Omental fat pad (tissue), 4 donors: ENCODE measurements around the gene BTBD19. TPM values are rescaled to one million over a fixed set of nuclear protein-coding genes. Genes with fewer than 3 reads are reported as not detected.

Source experiments
- ATAC-seq: fragments of 150-250 bp; one replicate; pipeline ENCODE4 v1.9.1; 2016; ENCODE audit warnings: mild to moderate bottlenecking, moderate library complexity; ENCODE audit not compliant: low FRiP score
- DNase-seq: peaks from one replicate; pipeline ENCODE4 v3.0.0-alpha.2; 2019; ENCODE audit warnings: low spot score
- CTCF ChIP-seq, 3 donors: fragments of 450-650 bp; IDR thresholded peaks; one replicate each; pipeline ENCODE4 v1.5.1; 2016 to 2017; ENCODE audit warnings: antibody characterized with exemption in 3 of 3, mild to moderate bottlenecking in 3 of 3, moderate library complexity in 2 of 3
- total RNA-seq, 4 donors: library from RNA; depleted of rRNA; stranded (reverse); fragments of >200 nt; gene quantifications; one replicate each; pipeline ENCODE4 v1.1.0, GENCODE V29; 2016

BTBD19 gene
- total RNA-seq, 4 donors from 2014 or later: 7.5 to 29.8 (median 12.2) TPM

- no peak for TF ChIP-seq CTCF (IDR thresholded peaks at IDR 0.05)
- DNase-seq (no peak), ATAC-seq (no peak)
Observed at GRCh38 chr1:44801491-44802305, 6.6 kb upstream of the BTBD19 start.

DNA sequence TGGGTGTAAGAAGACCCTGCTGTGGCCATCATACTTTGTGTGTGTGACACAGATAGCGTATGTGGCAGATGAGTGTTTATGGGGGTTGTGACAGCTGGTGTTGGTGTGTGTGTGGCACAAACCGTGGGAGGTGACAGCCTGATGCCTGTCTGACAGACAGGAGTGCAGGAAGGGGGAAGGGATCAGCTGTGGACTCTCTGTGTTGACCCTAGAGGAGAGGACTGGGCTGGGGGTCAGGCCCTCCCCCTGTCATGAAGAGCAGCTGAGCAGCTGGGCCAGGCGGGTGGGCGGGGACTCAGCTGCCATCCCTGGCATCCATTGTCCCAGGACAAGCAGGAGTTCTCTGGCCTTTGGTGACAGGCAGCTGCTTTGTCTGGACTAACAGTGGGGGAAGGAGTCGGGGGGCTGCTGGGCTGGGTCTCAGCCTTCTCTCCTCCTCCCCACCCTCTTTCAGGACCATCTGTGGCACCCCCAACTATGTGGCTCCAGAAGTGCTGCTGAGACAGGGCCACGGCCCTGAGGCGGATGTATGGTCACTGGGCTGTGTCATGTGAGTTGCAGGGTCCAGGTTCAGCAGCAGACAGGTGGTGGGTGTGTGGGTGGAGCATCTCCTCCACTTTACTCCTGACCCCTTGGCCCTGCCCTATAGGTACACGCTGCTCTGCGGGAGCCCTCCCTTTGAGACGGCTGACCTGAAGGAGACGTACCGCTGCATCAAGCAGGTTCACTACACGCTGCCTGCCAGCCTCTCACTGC, 5.8 kb upstream of the BTBD19 start:
- DNase-seq (no peak), ATAC-seq (no peak)
- TF ChIP-seq CTCF (IDR thresholded peaks at IDR 0.05): no peak

DNA sequence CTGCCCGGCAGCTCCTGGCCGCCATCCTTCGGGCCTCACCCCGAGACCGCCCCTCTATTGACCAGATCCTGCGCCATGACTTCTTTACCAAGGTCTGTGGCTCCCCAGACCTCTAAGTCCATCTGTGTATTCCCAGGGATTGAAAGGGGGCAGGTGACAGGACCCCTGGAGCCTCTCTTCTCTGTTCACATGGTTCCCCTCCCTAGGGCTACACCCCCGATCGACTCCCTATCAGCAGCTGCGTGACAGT, 5.3 kb upstream of the BTBD19 start:
- ATAC-seq: no peak
- TF ChIP-seq CTCF (IDR thresholded peaks at IDR 0.05): no peak
- DNase-seq: no peak

GRCh38 chr1:44803312-44804095, 4.8 kb upstream of the BTBD19 start:
- TF ChIP-seq CTCF (IDR thresholded peaks at IDR 0.05): no peak
- ATAC-seq (no peak), DNase-seq (no peak)

DNA sequence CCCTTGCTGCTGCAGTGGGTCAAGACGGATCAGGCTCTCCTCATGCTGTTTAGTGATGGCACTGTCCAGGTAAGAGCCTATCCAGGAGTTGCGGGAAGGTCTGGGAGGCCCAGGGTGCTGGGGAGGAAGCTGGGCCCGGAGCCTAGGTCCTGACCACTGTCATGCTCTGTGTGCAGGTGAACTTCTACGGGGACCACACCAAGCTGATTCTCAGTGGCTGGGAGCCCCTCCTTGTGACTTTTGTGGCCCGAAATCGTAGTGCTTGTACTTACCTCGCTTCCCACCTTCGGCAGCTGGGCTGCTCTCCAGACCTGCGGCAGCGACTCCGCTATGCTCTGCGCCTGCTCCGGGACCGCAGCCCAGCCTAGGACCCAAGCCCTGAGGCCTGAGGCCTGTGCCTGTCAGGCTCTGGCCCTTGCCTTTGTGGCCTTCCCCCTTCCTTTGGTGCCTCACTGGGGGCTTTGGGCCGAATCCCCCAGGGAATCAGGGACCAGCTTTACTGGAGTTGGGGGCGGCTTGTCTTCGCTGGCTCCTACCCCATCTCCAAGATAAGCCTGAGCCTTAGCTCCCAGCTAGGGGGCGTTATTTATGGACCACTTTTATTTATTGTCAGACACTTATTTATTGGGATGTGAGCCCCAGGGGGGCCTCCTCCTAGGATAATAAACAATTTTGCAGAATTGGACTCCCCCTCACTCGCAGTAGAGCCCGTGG, 2.9 kb upstream of the BTBD19 start:
- TF ChIP-seq CTCF (IDR thresholded peaks at IDR 0.05): no peak
- ATAC-seq (no peak), DNase-seq (no peak)

- no peak for TF ChIP-seq CTCF (IDR thresholded peaks at IDR 0.05)
- ATAC-seq: no peak
- no peak for DNase-seq
Observed at GRCh38 chr1:44806025-44806703, 2.2 kb upstream of the BTBD19 start.
